H1 (cell line): ENCODE measurements around the gene GJD4. TPM values are rescaled to one million over a fixed set of nuclear protein-coding genes. Genes with fewer than 3 reads are reported as not detected.

ENCODE experiments used
- CTCF ChIA-PET: fragments of 300-600 bp; sonication (Branson Sonifier 250); formaldehyde crosslinking; loops from one replicate; lab custom pipeline; 2021; ENCODE audit not compliant: partially characterized antibody; lab: Charles Lee
- POLR2A ChIA-PET: fragments of 300-600 bp; sonication (Branson Sonifier 250); formaldehyde crosslinking; loops from one replicate; lab custom pipeline; 2021; ENCODE audit warnings: inconsistent platforms; ENCODE audit not compliant: partially characterized antibody; lab: Charles Lee
- DNase-seq, 2 experiments: peaks; one replicate each; pipeline versions ENCODE4 v3.0.0 to v3.0.0-alpha.2; 2010 to 2022; ENCODE audit warnings: low spot score in 2 of 2, low read depth in 1 of 2, mixed read lengths in 1 of 2
- FAIRE-seq: peaks from 2 replicates; lab custom pipeline; 2011; peaks lifted over from hg19 to GRCh38; lab: Jason Lieb, UNC
- H2AFZ ChIP-seq: 2 replicates; pipeline ENCODE4 v1.8.1; 2012; ENCODE audit warnings: low read length, inconsistent platforms
- H2AK5ac ChIP-seq: 2 replicates; pipeline ENCODE4 v1.6.1; 2013; ENCODE audit warnings: low read depth, low read length
- H2BK120ac ChIP-seq: replicated peaks from 2 replicates; pipeline ENCODE3; 2013; ENCODE audit warnings: low read depth, low read length, inconsistent platforms
- H2BK12ac ChIP-seq: 2 replicates; pipeline ENCODE4 v1.6.1; 2013; ENCODE audit warnings: low read depth, low read length
- H2BK15ac ChIP-seq: 2 replicates; pipeline ENCODE4 v1.6.1; 2013; ENCODE audit warnings: low read length
- H2BK20ac ChIP-seq: 2 replicates; pipeline ENCODE4 v1.6.1; 2013; ENCODE audit warnings: low read length
- H2BK5ac ChIP-seq: 2 replicates; pipeline ENCODE4 v1.6.1; 2013; ENCODE audit warnings: low read depth, low read length
- H3K14ac ChIP-seq: 2 replicates; pipeline ENCODE4 v1.6.1; 2013; ENCODE audit warnings: inconsistent platforms; ENCODE audit not compliant: insufficient read length
- H3K18ac ChIP-seq: 2 replicates; pipeline ENCODE4 v1.6.1; 2013; ENCODE audit warnings: low read length; ENCODE audit errors: extremely low read depth
- H3K23ac ChIP-seq: 2 replicates; pipeline ENCODE4 v1.6.1; 2013; ENCODE audit warnings: inconsistent platforms; ENCODE audit not compliant: insufficient read length
- H3K23me2 ChIP-seq: 2 replicates; pipeline ENCODE4 v1.6.1; 2013; ENCODE audit warnings: low read depth, low read length
- H3K27ac ChIP-seq: 2 replicates; pipeline ENCODE4 v1.6.1; 2011; ENCODE audit warnings: low read depth, low read length, inconsistent platforms
- H3K27me3 ChIP-seq, 4 experiments: replicated peaks in 1 of 4; 1 replicate in 1 of 4; 2 replicates in 3 of 4; pipeline versions ENCODE4 v1.6.1 to v1.8.1; 2011 to 2013; ENCODE audit warnings: low read length in 3 of 4, mild to moderate bottlenecking in 3 of 4, inconsistent platforms in 2 of 4, mixed read lengths in 2 of 4, moderate library complexity in 1 of 4; ENCODE audit not compliant: control insufficient read depth in 3 of 4, insufficient read depth in 3 of 4; ENCODE audit errors: extremely low read depth in 1 of 4
- H3K36me3 ChIP-seq, 4 experiments: 2 replicates each; pipeline versions ENCODE4 v1.6.1 to v1.8.1; 2011 to 2013; ENCODE audit warnings: mild to moderate bottlenecking in 4 of 4, low read length in 3 of 4, moderate library complexity in 2 of 4, control low read depth in 1 of 4, inconsistent platforms in 1 of 4; ENCODE audit not compliant: insufficient read depth in 4 of 4, control insufficient read depth in 2 of 4
- H3K4ac ChIP-seq: replicated peaks from 2 replicates; pipeline ENCODE3; 2013; ENCODE audit warnings: low read length, low read depth, mixed read lengths, inconsistent platforms; ENCODE audit not compliant: insufficient read length
- H3K4me1 ChIP-seq, 4 experiments: replicated peaks in 1 of 4; 1 replicate in 1 of 4; 2 replicates in 3 of 4; pipeline versions ENCODE4 v1.6.1 to v1.8.1; 2011 to 2013; ENCODE audit warnings: low read length in 3 of 4, inconsistent platforms in 2 of 4, mixed read lengths in 1 of 4; ENCODE audit not compliant: insufficient read depth in 4 of 4, control insufficient read depth in 3 of 4
- H3K4me2 ChIP-seq, 2 experiments: 2 replicates each; pipeline versions ENCODE4 v1.6.1 to v1.8.1; 2011 to 2013; ENCODE audit warnings: low read depth in 2 of 2, low read length in 2 of 2, control low read depth in 1 of 2, inconsistent platforms in 1 of 2, mild to moderate bottlenecking in 1 of 2; ENCODE audit not compliant: insufficient read depth in 1 of 2
- H3K4me3 ChIP-seq, 4 experiments: fragments of 200-600, 300-600 bp in 1 of 4; sonication (generic), shearing (Covaris generic), sonication (Bioruptor Twin) in 1 of 4; 2 replicates each; pipeline versions ENCODE4 v1.5.1 to v1.8.1; 2011 to 2016; ENCODE audit warnings: low read length in 4 of 4, low read depth in 3 of 4, control low read depth in 2 of 4, inconsistent platforms in 2 of 4, mild to moderate bottlenecking in 2 of 4, mixed read lengths in 1 of 4, moderate library complexity in 1 of 4; ENCODE audit not compliant: insufficient read depth in 2 of 4; ENCODE audit errors: extremely low read depth in 1 of 4
- H3K56ac ChIP-seq: replicated peaks from 2 replicates; pipeline ENCODE3; 2013; ENCODE audit warnings: low read depth, mild to moderate bottlenecking, mixed read lengths, low read length, inconsistent platforms; ENCODE audit not compliant: insufficient read length
- H3K79me1 ChIP-seq: 2 replicates; pipeline ENCODE4 v1.6.1; 2013; ENCODE audit warnings: low read depth, low read length, control low read depth
- H3K79me2 ChIP-seq, 2 experiments: 2 replicates each; pipeline versions ENCODE4 v1.6.1 to v1.8.1; 2012 to 2013; ENCODE audit warnings: low read length in 2 of 2, mild to moderate bottlenecking in 2 of 2, inconsistent platforms in 1 of 2; ENCODE audit not compliant: insufficient read depth in 2 of 2, control insufficient read depth in 1 of 2
- H3K9ac ChIP-seq, 4 experiments: replicated peaks in 1 of 4; 1 replicate in 1 of 4; 2 replicates in 3 of 4; pipeline versions ENCODE4 v1.6.1 to v1.8.1; 2011 to 2013; ENCODE audit warnings: low read depth in 3 of 4, low read length in 3 of 4, control low read depth in 2 of 4, mild to moderate bottlenecking in 2 of 4, moderate library complexity in 2 of 4, inconsistent platforms in 1 of 4; ENCODE audit errors: extremely low read depth in 1 of 4
- H3K9me3 ChIP-seq, 2 experiments: 2 replicates each; pipeline versions ENCODE4 v1.6.1 to v1.8.1; 2012 to 2013; ENCODE audit warnings: mild to moderate bottlenecking in 2 of 2, moderate library complexity in 2 of 2, control low read depth in 1 of 2, inconsistent platforms in 1 of 2, low read depth in 1 of 2, low read length in 1 of 2, mixed read lengths in 1 of 2; ENCODE audit not compliant: insufficient read depth in 2 of 2
- H4K20me1 ChIP-seq, 2 experiments: replicated peaks in 1 of 2; 2 replicates each; pipeline versions ENCODE3 to v1.8.1; 2011 to 2013; ENCODE audit warnings: inconsistent platforms in 2 of 2, low read length in 2 of 2, mild to moderate bottlenecking in 1 of 2; ENCODE audit not compliant: insufficient read depth in 2 of 2, control insufficient read depth in 1 of 2
- H4K5ac ChIP-seq: 2 replicates; pipeline ENCODE4 v1.6.1; 2013; ENCODE audit warnings: low read length, low read depth, mixed read lengths, inconsistent platforms; ENCODE audit not compliant: insufficient read length
- H4K8ac ChIP-seq: 2 replicates; pipeline ENCODE4 v1.8.0; 2013; ENCODE audit warnings: mild to moderate bottlenecking, moderate library complexity, low read length, inconsistent platforms; ENCODE audit not compliant: insufficient read depth; ENCODE audit errors: extremely low read depth
- H4K91ac ChIP-seq: replicated peaks from 2 replicates; pipeline ENCODE3; 2013; ENCODE audit warnings: low read length, mixed read lengths, inconsistent platforms; ENCODE audit not compliant: insufficient read length
- CBX8 ChIP-seq: fragments of 300-800, 300-1000 bp; sonication (generic); IDR thresholded peaks from 2 replicates; pipeline ENCODE4 v1.7.1; 2016; ENCODE audit warnings: low read depth, low read length, borderline replicate concordance
- CHD2 ChIP-seq: IDR thresholded peaks from 2 replicates; pipeline ENCODE4 v1.6.1; 2012; ENCODE audit warnings: low read length, improper control_type of control experiment
- CREB1 ChIP-seq: IDR thresholded peaks from 2 replicates; pipeline ENCODE4 v1.6.1; 2012; ENCODE audit warnings: inconsistent platforms
- EZH2 ChIP-seq: fragments of 200-600 bp; sonication (generic); IDR thresholded peaks from 2 replicates; pipeline ENCODE4 v1.7.1; 2012; ENCODE audit warnings: low read depth, mild to moderate bottlenecking, moderate library complexity, low read length, inconsistent platforms; ENCODE audit not compliant: severe bottlenecking
- JUND ChIP-seq: IDR thresholded peaks from 2 replicates; pipeline ENCODE4 v1.6.1; 2011; ENCODE audit warnings: mild to moderate bottlenecking, improper control_type of control experiment, low read length
- MAFK ChIP-seq: IDR thresholded peaks from 2 replicates; pipeline ENCODE4 v1.6.1; 2012; ENCODE audit warnings: low read depth, mild to moderate bottlenecking, improper control_type of control experiment, low read length
- POU5F1 ChIP-seq: IDR thresholded peaks from 2 replicates; pipeline ENCODE4 v1.6.1; 2011; ENCODE audit warnings: low read depth, mild to moderate bottlenecking, low read length, moderate library complexity
- RFX5 ChIP-seq: IDR thresholded peaks from 2 replicates; pipeline ENCODE4 v1.6.1; 2011; ENCODE audit warnings: low read depth, low read length, improper control_type of control experiment, borderline replicate concordance
- TCF12 ChIP-seq: IDR thresholded peaks from 2 replicates; pipeline ENCODE4 v1.6.1; 2011; ENCODE audit warnings: low read depth, mild to moderate bottlenecking, low read length
- WGBS, 2 experiments: shearing (Covaris generic) in 1 of 2; methylation state at CpG; one replicate each; pipeline versions ENCODE4 v1.1.6 to v1.1.7; 2013 to 2015; ENCODE audit warnings: low lambda C conversion rate in 2 of 2, mixed read lengths in 2 of 2, inconsistent platforms in 1 of 2, low coverage in 1 of 2, missing lambda C conversion rate in 1 of 2; ENCODE audit not compliant: insufficient replicate concordance in 2 of 2, insufficient coverage in 1 of 2, insufficient read length in 1 of 2; ENCODE audit errors: extremely low coverage in 1 of 2, missing lambda C conversion rate in 1 of 2; 5-methylcytosine and 5-hydroxymethylcytosine counted together
- polyA plus RNA-seq, 7 experiments: library from polyadenylated mRNA; depleted of rRNA in 3 of 7; stranded (reverse) in 5 of 7; unstranded in 2 of 7; fragments of >200 nt in 5 of 7; fragments of 200-250 nt in 2 of 7; gene quantifications; 1 replicate in 5 of 7; 2 replicates in 1 of 7; 4 replicates in 1 of 7; pipeline versions ENCODE4 v1.2.1 to v1.2.3, GENCODE V29; 2011 to 2013; ENCODE audit warnings: missing spikeins in 2 of 7, mixed read lengths in 2 of 7
- total RNA-seq: library from RNA; stranded (reverse); fragmentation: NEBNext Ultra II Directional; extraction: Animal tissue kit (Norgen Biotek cat#: 25700); gene quantifications from 2 replicates; pipeline ENCODE4 v1.2.1, GENCODE V29; 2021
- TF ChIP-seq, protein P1 (sequence below): IDR thresholded peaks from 2 replicates; pipeline ENCODE4 v1.6.1; 2011; ENCODE audit warnings: low read length, improper control_type of control experiment
- TF ChIP-seq, protein P2 (sequence below): IDR thresholded peaks from 2 replicates; pipeline ENCODE4 v1.6.1; 2012; ENCODE audit warnings: low read length, inconsistent platforms

GJD4 gene
- total and polyA plus RNA-seq, 2 of the 8 experiments (the other 6 are each of a cell fraction or from before 2014, with no cell fraction given) = not detected

DNA sequence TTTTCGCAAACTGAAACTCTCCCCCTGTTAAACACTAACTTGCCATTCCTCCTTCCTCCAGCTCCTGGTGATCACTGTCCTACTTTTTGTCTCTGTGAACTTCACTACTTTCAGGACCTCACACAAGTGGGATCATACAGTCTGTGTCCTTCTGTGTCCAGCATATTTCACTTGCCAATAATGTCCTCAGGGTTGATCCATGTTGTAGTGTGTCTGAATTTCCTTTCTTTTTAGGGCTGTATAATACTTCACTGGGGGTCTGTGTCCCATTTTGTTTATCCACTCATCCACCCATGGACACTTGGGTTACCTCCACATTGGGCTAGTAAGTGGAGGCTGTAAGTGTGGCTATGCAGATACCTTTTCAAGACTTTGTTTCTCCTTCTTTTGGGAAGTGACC lies 42.7 kb upstream of the GJD4 start:
- POLR2A ChIA-PET = interaction anchor here (0.5 kb wide), 1 partner anchor 242 kb away, joined by 3 read pairs; no protein-coding TSS in a partner anchor

More for the DNA sequence above, 42.7 kb upstream of the GJD4 start:
- peaks cover 0 to 3% of the 10 kb centered on the region in 2 experiments for H4K20me1 ChIP-seq
- no peak overlapping the region for H4K8ac ChIP-seq
- H3K4me1 ChIP-seq = no peaks in the 10 kb centered on the region; a peak in 1 of 7 replicates
- peaks cover 3% of the 10 kb centered on the region; the same call in 1 of the 2 replicates for H3K79me1 ChIP-seq
- H3K4ac ChIP-seq = no peak overlapping the region
- no peak overlapping the region for H3K9ac ChIP-seq
- TF ChIP-seq CBX8 = no peak
- no peak for TF ChIP-seq RFX5
- TF ChIP-seq EZH2 = no peak
- no peak for TF ChIP-seq JUND
- TF ChIP-seq, protein P1, sequence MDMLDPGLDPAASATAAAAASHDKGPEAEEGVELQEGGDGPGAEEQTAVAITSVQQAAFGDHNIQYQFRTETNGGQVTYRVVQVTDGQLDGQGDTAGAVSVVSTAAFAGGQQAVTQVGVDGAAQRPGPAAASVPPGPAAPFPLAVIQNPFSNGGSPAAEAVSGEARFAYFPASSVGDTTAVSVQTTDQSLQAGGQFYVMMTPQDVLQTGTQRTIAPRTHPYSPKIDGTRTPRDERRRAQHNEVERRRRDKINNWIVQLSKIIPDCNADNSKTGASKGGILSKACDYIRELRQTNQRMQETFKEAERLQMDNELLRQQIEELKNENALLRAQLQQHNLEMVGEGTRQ = no peak
- no peak for TF ChIP-seq CHD2
- TF ChIP-seq, protein P2, sequence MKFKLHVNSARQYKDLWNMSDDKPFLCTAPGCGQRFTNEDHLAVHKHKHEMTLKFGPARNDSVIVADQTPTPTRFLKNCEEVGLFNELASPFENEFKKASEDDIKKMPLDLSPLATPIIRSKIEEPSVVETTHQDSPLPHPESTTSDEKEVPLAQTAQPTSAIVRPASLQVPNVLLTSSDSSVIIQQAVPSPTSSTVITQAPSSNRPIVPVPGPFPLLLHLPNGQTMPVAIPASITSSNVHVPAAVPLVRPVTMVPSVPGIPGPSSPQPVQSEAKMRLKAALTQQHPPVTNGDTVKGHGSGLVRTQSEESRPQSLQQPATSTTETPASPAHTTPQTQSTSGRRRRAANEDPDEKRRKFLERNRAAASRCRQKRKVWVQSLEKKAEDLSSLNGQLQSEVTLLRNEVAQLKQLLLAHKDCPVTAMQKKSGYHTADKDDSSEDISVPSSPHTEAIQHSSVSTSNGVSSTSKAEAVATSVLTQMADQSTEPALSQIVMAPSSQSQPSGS = no peak
- no peak for TF ChIP-seq MAFK
- no peak for TF ChIP-seq CREB1
- TF ChIP-seq POU5F1 = no peak
- TF ChIP-seq TCF12 = no peak
- TF ChIP-seq, all 59 proteins: peak for 0
- FAIRE-seq (no peak), DNase-seq (peak in 1 of 2 experiments; percentile 17)
- no peak overlapping the region for H2AK5ac ChIP-seq
- no peak overlapping the region for H2BK5ac ChIP-seq
- H3K79me2 ChIP-seq = no peaks in the 10 kb centered on the region
- H3K23me2 ChIP-seq = no peaks in the 10 kb centered on the region
- no peak overlapping the region for H2BK120ac ChIP-seq
- H3K4me3 ChIP-seq = no peak overlapping the region
- no peak overlapping the region for H3K14ac ChIP-seq
- H3K9me3 ChIP-seq = no peaks in the 10 kb centered on the region
- H3K36me3 ChIP-seq = no peaks in the 10 kb centered on the region; a peak in 1 of 8 replicates
- no peak overlapping the region for H4K91ac ChIP-seq
- no peak overlapping the region for H3K27ac ChIP-seq
- H2BK12ac ChIP-seq = no peak overlapping the region
- no peak overlapping the region for H2BK20ac ChIP-seq
- H3K4me2 ChIP-seq = no peak overlapping the region
- no peak overlapping the region for H3K56ac ChIP-seq
- CTCF ChIA-PET = interaction anchor here (0.8 to 4.1 kb wide), 19 partner anchors 8 to 322 kb away, joined by 3 to 19 read pairs (median 4); no protein-coding TSS in a partner anchor
- H3K23ac ChIP-seq = no peak overlapping the region
- H4K5ac ChIP-seq = no peak overlapping the region
- no peaks in the 10 kb centered on the region for H3K27me3 ChIP-seq
- 86% methylated on average over 1 of the region's 1 CpG; no CpG with 5 or more reads in 1 of the 2 experiments for WGBS, 2 experiments
- H3K18ac ChIP-seq = no peak overlapping the region
- H2BK15ac ChIP-seq = no peak overlapping the region
- no peak overlapping the region for H2AFZ ChIP-seq
